ENCODE measurements around the gene CCDC116.

Gene CCDC116

GRCh38 chr22:21651521-21652009, 19.0 kb downstream of the CCDC116 start:
- peaks cover 0 to 20% of the 10 kb centered on the region in 2 donors for H3K27me3 ChIP-seq
- TF ChIP-seq CTCF (IDR thresholded peaks at IDR 0.05), result no peak
- peak overlapping the region; percentile 57 to 71 for H3K4me3 ChIP-seq
- H3K9me3 ChIP-seq, result no peaks in the 10 kb centered on the region
- H3K27ac ChIP-seq, result no peak overlapping the region
- intact Hi-C loops (cut with DNase I; ENCODE audit: low total_unique reads), result no loop called here
- H3K4me1 ChIP-seq, result peaks cover 0 to 20% (median 15%) of the 10 kb centered on the region in 4 donors
- H3K36me3 ChIP-seq, result no peaks in the 10 kb centered on the region
- DNase-seq, result no peak

DNA sequence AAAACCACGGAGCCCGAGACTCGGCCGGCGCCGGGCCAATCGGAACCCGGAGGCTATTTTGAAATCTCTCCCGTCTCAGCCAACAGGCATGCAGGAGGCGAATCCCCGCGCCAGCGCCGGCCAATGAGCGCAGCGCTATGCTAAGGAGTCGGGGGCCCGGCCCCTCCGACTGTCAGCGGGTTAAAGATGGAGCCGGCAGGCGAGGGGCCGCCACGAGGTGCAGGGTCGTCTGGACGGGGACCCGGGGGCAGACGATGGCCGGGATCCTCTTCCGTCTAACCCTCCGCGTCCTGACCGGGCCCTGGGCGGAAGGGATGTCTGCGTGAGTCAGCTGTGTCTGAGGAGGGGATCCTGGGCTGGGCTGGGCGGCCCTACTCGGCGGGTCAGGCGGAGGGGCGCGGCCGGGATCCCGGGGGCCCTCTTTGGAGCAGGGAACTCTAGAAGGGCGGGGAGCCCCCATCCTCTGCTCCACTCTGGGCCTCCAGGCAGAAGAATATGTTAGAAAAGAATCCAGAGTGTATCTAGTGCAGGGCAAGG, 19.5 kb downstream of the CCDC116 start:
- peak overlapping the region in 1 of 2 donors; percentile 17 for H3K27ac ChIP-seq
- peak; percentile 89 to 92 for DNase-seq

DNA sequence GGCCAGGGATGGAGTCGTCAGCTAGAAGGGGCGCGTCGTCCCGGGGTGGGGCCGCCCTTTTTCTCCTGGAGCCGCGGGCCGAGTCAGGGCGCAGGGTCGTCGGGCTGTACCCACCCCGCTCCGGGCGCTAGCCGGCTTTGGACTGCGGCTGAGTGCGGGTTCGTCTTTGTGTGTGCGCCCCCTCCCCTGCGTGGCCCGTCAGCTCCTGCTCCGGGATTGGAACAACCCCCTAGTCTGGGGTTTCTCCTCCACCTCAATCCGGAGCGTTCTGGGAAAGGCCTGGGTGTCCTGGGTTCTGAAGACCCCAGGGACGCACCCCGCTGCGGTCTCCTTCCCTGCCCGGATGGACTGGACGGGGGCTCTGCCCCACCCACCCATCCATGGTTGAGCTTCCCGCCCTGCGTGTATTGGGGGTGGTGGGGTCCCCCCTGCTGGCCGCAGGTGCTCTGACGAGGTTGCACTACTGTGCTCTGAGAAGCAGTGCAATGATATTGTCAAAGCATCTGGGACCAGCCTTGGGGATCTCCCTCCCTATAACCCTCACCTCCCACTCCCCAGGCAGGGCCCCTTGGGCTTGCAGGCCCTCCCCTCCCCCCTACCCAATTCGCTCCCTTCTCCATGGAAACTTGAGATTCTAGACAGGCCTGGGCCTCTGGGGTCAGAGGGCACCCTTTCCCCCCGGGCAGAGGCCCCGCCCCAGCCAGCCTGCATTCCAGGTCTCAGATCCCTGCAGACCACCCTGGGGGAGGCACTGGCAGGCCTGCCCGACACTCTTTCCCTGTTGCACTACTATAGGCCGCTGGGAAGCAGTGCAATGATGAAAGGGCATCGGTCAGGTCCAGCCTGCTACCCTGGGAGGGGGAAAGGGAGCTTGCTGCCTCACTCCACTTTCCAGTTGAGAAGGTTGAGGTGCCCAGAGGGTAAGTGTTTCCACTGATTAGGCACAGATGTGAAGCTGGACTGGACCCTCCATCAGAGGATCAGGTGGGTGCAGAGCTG, 20.3 kb downstream of the CCDC116 start:
- intact Hi-C loops (cut with DNase I; ENCODE audit: low total_unique reads), result no loop called here

More for the DNA sequence above, 19.5 kb downstream of the CCDC116 start:
- Histone ChIP-seq H3K36me3 (no peaks in the 10 kb centered on the region), H3K27me3 (peaks cover 0 to 25% of the 10 kb centered on the region in 2 donors), H3K4me1 (peaks cover 0 to 18% (median 16%) of the 10 kb centered on the region in 4 donors), H3K4me3 (peak overlapping the region; percentile 57 to 71), H3K9me3 (no peaks in the 10 kb centered on the region)
- intact Hi-C loops (cut with DNase I; ENCODE audit: low total_unique reads), result no loop called here
- no peak for TF ChIP-seq CTCF (IDR thresholded peaks at IDR 0.05)

GRCh38 chr22:21657020-21657359, 24.4 kb downstream of the CCDC116 start:
- Histone ChIP-seq H3K4me1 (peaks cover 0 to 21% (median 15%) of the 10 kb centered on the region in 4 donors), H3K9me3 (no peaks in the 10 kb centered on the region), H3K27me3 (peaks cover 0 to 45% of the 10 kb centered on the region in 2 donors), H3K27ac (no peak overlapping the region), H3K4me3 (peak overlapping the region in 1 of 2 donors; percentile 58), H3K36me3 (no peaks in the 10 kb centered on the region)
- intact Hi-C loops (cut with DNase I; ENCODE audit: low total_unique reads), result no loop called here
- TF ChIP-seq CTCF (IDR thresholded peaks at IDR 0.05), result no peak
- DNase-seq, result no peak

More for the DNA sequence above, 20.3 kb downstream of the CCDC116 start:
- peaks cover 0 to 26% (median 22%) of the 10 kb centered on the region in 4 donors for H3K4me1 ChIP-seq
- no peak for DNase-seq
- no peaks in the 10 kb centered on the region for H3K36me3 ChIP-seq
- H3K27me3 ChIP-seq, result peaks cover 0 to 32% of the 10 kb centered on the region in 2 donors
- no peak for TF ChIP-seq CTCF (IDR thresholded peaks at IDR 0.05)
- peak overlapping the region; percentile 57 to 71 for H3K4me3 ChIP-seq
- no peaks in the 10 kb centered on the region for H3K9me3 ChIP-seq
- H3K27ac ChIP-seq, result peak overlapping the region in 1 of 2 donors; percentile 17

DNA sequence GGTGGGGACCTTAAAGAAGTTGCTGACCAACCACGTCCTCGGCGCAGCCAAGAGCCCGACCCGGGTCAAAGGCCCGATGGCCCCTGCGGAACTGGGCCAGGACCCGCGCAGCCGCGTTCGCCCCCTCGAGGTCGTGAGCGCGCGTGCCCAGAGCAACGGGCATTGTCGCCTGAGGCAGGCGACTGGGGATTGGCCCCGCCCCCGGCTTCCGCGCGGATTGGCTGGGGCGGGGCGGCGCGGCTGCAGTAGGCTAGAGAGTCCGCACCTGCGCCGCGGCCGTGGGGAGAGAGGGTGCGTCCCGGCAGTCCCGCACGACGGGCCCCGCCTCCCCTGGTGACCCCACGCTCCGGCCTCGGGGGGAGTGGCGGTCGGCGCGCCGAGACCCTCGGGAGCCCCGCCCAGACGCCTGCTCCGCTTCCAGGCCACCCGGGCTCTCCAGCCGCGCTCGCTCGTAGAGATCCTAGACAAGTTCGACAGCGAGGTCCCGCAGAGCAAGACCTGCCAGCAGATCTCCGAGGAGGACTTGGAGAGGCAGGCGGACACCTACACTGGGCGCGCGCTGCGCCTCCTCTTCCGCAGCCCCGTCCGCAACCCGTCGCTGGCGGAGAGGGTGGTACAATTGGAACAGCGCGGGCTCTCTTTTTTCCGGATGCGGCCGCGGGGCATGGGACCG, 24.9 kb downstream of the CCDC116 start:
- Histone ChIP-seq H3K27me3 (peaks cover 0 to 43% of the 10 kb centered on the region in 2 donors), H3K9me3 (no peaks in the 10 kb centered on the region), H3K4me1 (peaks cover 0 to 18% (median 12%) of the 10 kb centered on the region in 4 donors), H3K36me3 (no peaks in the 10 kb centered on the region), H3K4me3 (peak overlapping the region; percentile 49 to 58), H3K27ac (no peak overlapping the region)
- intact Hi-C loops (cut with DNase I; ENCODE audit: low total_unique reads), result no loop called here
- DNase-seq, result peak in 1 of 2 donors; percentile 78
- TF ChIP-seq CTCF (IDR thresholded peaks at IDR 0.05), result no peak
